Fibroblast of villous mesenchyme (primary cell): Measurements from ENCODE around the gene OSGEP. TPM values are rescaled to one million over a fixed set of nuclear protein-coding genes. Genes with fewer than 3 reads are reported as not detected.

Experiments used
- DNase-seq: peaks from one replicate; pipeline ENCODE4 v3.0.0-alpha.2; 2010; ENCODE audit warnings: low read depth
- H3K4me3 ChIP-seq: 2 replicates; pipeline ENCODE4 v1.5.1; 2011; ENCODE audit warnings: low read depth, mild to moderate bottlenecking, low read length
- small RNA-seq: library from RNA; depleted of rRNA; stranded (forward); fragments of <200 nt; gene quantifications from one replicate; pipeline ENCODE3, GENCODE V24; 2012
- total RNA-seq: library from RNA; depleted of rRNA; stranded (reverse); fragments of >200 nt; gene quantifications from 2 replicates; pipeline ENCODE4 v1.2.3, GENCODE V29; 2012
- TF ChIP-seq, protein P1 (sequence below): IDR thresholded peaks from 2 replicates; pipeline ENCODE4 v1.5.1; 2012; ENCODE audit warnings: low read depth, mild to moderate bottlenecking, low read length; ENCODE audit not compliant: insufficient read depth

Gene OSGEP
- total RNA-seq, 1 donor: 36.3 TPM

DNA sequence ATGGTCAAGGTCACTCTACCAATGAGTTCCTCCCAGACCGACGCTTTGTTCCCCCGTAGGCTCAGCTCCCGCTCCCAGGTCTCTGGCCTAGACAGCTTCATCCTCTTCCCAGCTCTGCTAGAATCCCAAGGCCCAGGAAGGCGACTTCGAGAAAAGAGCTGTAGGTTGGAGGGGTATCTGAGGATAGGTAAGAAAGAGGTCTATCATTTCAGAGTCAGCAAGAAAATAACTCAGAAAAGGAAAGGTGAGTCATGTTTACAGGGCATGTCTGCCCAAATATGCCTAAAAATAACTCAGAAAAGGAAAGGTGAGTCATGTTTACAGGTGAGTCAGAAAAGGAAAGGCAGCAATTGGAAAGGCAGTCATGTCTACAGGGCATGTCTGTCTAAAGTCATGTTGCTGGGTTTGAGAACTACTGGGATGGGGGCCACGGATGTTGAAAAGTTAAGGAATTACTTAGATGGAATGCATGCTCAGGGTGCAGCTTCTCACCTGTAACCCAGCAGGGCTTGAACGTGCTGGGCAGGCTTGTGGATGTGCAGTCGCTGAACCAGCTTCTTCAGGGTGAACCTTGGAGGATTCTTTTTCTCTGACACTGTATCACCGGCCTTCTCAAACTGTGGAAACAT lies 53.5 kb downstream of the OSGEP start:
- DNase-seq: no peak
- TF ChIP-seq, protein P1, sequence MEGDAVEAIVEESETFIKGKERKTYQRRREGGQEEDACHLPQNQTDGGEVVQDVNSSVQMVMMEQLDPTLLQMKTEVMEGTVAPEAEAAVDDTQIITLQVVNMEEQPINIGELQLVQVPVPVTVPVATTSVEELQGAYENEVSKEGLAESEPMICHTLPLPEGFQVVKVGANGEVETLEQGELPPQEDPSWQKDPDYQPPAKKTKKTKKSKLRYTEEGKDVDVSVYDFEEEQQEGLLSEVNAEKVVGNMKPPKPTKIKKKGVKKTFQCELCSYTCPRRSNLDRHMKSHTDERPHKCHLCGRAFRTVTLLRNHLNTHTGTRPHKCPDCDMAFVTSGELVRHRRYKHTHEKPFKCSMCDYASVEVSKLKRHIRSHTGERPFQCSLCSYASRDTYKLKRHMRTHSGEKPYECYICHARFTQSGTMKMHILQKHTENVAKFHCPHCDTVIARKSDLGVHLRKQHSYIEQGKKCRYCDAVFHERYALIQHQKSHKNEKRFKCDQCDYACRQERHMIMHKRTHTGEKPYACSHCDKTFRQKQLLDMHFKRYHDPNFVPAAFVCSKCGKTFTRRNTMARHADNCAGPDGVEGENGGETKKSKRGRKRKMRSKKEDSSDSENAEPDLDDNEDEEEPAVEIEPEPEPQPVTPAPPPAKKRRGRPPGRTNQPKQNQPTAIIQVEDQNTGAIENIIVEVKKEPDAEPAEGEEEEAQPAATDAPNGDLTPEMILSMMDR: no peak
- H3K4me3 ChIP-seq: no peak overlapping the region

DNA sequence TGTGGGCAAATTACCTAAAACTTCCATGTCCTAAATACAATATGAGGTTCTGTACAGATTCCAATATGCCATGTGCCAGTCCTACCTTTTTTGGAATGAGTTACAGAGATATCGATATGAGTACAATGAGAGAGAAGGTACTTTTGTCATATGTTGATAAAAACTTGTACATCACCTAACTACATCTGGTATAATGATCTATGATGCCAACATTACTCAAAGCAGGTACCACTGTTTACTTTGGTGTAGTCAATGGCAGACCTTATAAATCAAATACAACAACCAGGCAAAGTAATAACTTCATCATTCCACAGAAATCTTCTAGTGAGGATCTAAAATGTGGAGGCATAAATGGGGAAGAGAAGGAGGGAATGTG lies 54.0 kb downstream of the OSGEP start:
- no peak overlapping the region for H3K4me3 ChIP-seq
- no peak for DNase-seq
- TF ChIP-seq, protein P1: no peak

DNA sequence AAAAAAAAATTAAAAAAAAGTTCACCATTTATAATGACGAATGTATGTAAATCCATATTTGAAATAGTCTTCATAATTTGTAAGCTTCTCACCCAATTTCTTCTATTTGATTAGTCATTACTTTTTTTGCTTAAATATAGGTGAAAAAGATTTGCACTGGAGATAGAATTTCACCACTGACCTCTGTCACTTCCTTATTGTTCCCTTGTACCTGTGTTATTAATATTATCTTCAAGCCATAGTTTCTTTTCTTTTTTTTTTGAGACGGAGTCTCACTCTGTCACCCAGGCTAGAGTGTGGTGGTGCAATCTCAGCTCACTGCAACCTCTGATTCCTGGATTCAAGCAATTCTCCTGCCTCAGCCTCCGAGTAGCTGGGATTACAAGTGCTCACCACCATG lies 57.1 kb downstream of the OSGEP start:
- TF ChIP-seq, protein P1: no peak

More for the DNA sequence above, 57.1 kb downstream of the OSGEP start:
- no peak for DNase-seq
- H3K4me3 ChIP-seq: no peak overlapping the region

Small RNAs within 50 kb of the gene (small RNA-seq; reads per million reads assigned to genes)
- not detected for gene RNA5SP382

Other genes starting within 250 kb of the OSGEP start
- gene OR11H6, start 231.1 kb downstream of the OSGEP start, total RNA-seq: not detected in 2 replicates
- not detected in 2 replicates for gene OR11H7, start 225.8 kb downstream of the OSGEP start, total RNA-seq
- gene OR11H4, start 215.5 kb downstream of the OSGEP start, total RNA-seq: not detected in 2 replicates
- 14.8 and 16.8 TPM in 2 replicates for gene TTC5, start 148.9 kb downstream of the OSGEP start, total RNA-seq
- gene CCNB1IP1, start 121.5 kb downstream of the OSGEP start, total RNA-seq: 40.9 and 49.7 TPM in 2 replicates
- gene PARP2, start 111.2 kb downstream of the OSGEP start, total RNA-seq: 11.9 and 12.5 TPM in 2 replicates
- 17.7 and 22.0 TPM in 2 replicates for gene TEP1, start 41.3 kb downstream of the OSGEP start, total RNA-seq
- gene KLHL33, start 18.6 kb downstream of the OSGEP start, total RNA-seq: under 0.01 and 0.43 TPM in 2 replicates
- 29.0 and 34.1 TPM in 2 replicates for gene APEX1, start 414 bp upstream of the OSGEP start, total RNA-seq
- gene PIP4P1, start 6.6 kb upstream of the OSGEP start, total RNA-seq: 20.7 and 35.4 TPM in 2 replicates
- gene PNP, start 14.6 kb upstream of the OSGEP start, total RNA-seq: 22.2 and 32.4 TPM in 2 replicates
- not detected in 2 replicates for gene RNASE10, start 50.7 kb upstream of the OSGEP start, total RNA-seq
- not detected in 2 replicates for gene RNASE9, start 106.2 kb upstream of the OSGEP start, total RNA-seq
- not detected in 2 replicates for gene RNASE11, start 133.2 kb upstream of the OSGEP start, total RNA-seq
- gene RNASE12, start 136.6 kb upstream of the OSGEP start, total RNA-seq: not detected in 2 replicates
- not detected in 2 replicates for gene OR6S1, start 186.9 kb upstream of the OSGEP start, total RNA-seq
- 6.9 and 7.4 TPM in 2 replicates for gene RNASE4, start 229.7 kb upstream of the OSGEP start, total RNA-seq
- gene ANG, start 234.0 kb upstream of the OSGEP start, total RNA-seq: 1.7 and 4.5 TPM in 2 replicates